ENCODE measurements around the gene F2RL3.

- TF ChIP-seq POLR2A (IDR thresholded peaks at IDR 0.05; ENCODE audit: low read length) (no peak), GATA1 (IDR thresholded peaks at IDR 0.05; ENCODE audit: low read depth, low read length) (no peak)
These were observed 22.2 kb downstream of the F2RL3 start for GRCh38 chr19:16911046-16911445.
